ENCODE data around the gene CRIP1.
A peak's percentile ranks its signal among the peaks of the same experiment; 100 is the strongest.

CRIP1 gene

DNA sequence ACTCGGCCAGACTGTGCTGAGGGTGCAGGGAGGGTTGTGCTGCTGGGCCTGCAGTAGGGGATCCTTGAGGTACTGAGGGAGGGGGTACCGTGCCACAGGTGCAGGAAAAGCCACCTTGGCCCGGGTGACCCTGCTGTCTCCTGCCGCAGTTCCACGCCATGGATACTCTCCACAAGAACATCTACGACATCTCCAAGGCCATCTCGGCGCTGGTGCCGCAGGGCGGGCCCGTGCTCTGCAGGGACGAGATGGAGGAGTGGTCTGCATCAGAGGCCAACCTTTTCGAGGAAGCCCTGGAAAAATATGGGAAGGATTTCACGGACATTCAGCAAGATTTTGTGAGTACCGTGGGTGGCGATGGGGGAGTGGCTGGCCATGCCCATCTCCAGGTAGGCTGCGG, 26.1 kb upstream of the CRIP1 start:
- no peak for DNase-seq
- Histone ChIP-seq H2BK120ac (ENCODE audit: low read depth, low read length) (no peak overlapping the region), H3K4me3 (ENCODE audit: low read length) (no peak overlapping the region), H3K79me1 (ENCODE audit: low read length) (no peaks in the 10 kb centered on the region), H3K4me1 (ENCODE audit: control insufficient read depth, low read depth, low read length) (no peaks in the 10 kb centered on the region), H3K27ac (ENCODE audit: low read depth, low read length) (no peak overlapping the region), H3K4ac (ENCODE audit: low read depth, low read length) (no peak overlapping the region), H3K23ac (ENCODE audit: low read length) (no peak overlapping the region), H3K27me3 (ENCODE audit: insufficient read depth, low read length, poor library complexity) (no peaks in the 10 kb centered on the region), H4K5ac (ENCODE audit: low read length) (no peak overlapping the region), H3K79me2 (ENCODE audit: control insufficient read depth, insufficient read depth, low read length) (no peaks in the 10 kb centered on the region), H3K4me2 (ENCODE audit: low read length) (no peak overlapping the region), H3K56ac (ENCODE audit: low read length) (no peak overlapping the region), H2BK15ac (replicated peaks; ENCODE audit: low read depth) (no peak overlapping the region), H3K9ac (ENCODE audit: low read length) (no peak overlapping the region), H4K8ac (ENCODE audit: low read depth, low read length) (no peak overlapping the region), H2AK5ac (ENCODE audit: low read length) (no peak overlapping the region), H3K18ac (ENCODE audit: low read length) (no peak overlapping the region), H3K36me3 (ENCODE audit: control insufficient read depth, insufficient read depth, low read length) (peaks cover 16% of the 10 kb centered on the region), H2BK5ac (ENCODE audit: low read length) (no peak overlapping the region)
- WGBS (ENCODE audit: extremely low coverage, insufficient coverage, low lambda C conversion rate), result no CpG with 5 or more reads among the region's 17 CpGs

- Histone ChIP-seq H2BK15ac (replicated peaks; ENCODE audit: low read depth) (no peak overlapping the region), H3K27me3 (ENCODE audit: insufficient read depth, low read length, poor library complexity) (no peaks in the 10 kb centered on the region), H4K5ac (ENCODE audit: low read length) (no peak overlapping the region)
Measured at GRCh38 chr14:105461903-105462302, 24.8 kb upstream of the CRIP1 start.

DNA sequence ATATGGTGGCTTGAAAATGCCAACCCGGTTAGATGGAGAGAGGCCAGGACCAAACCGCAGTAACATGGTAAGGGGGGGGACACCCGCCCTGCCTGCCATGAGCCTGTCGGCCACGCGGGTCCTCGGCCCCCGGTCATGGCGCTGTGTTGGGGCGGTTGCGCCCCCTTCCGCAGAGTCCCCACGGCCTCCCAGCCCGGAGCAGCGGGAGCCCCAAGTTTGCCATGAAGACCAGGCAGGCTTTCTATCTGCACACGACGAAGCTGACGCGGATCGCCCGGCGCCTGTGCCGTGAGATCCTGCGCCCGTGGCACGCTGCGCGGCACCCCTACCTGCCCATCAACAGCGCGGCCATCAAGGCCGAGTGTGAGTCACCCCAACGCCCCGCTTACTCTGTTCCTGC, 22.2 kb upstream of the CRIP1 start:
- Histone ChIP-seq H3K9ac (ENCODE audit: low read length) (no peak overlapping the region), H3K18ac (ENCODE audit: low read length) (no peak overlapping the region), H3K36me3 (ENCODE audit: control insufficient read depth, insufficient read depth, low read length) (peaks cover 14% of the 10 kb centered on the region), H3K56ac (ENCODE audit: low read length) (no peak overlapping the region), H3K27ac (ENCODE audit: low read depth, low read length) (no peak overlapping the region), H3K4me3 (ENCODE audit: low read length) (no peak overlapping the region), H3K4ac (ENCODE audit: low read depth, low read length) (no peak overlapping the region), H4K8ac (ENCODE audit: low read depth, low read length) (no peak overlapping the region), H3K4me2 (ENCODE audit: low read length) (no peak overlapping the region), H3K23ac (ENCODE audit: low read length) (no peak overlapping the region), H2AK5ac (ENCODE audit: low read length) (no peak overlapping the region), H3K4me1 (ENCODE audit: control insufficient read depth, low read depth, low read length) (no peaks in the 10 kb centered on the region), H3K79me2 (ENCODE audit: control insufficient read depth, insufficient read depth, low read length) (no peaks in the 10 kb centered on the region), H3K27me3 (ENCODE audit: insufficient read depth, low read length, poor library complexity) (no peaks in the 10 kb centered on the region), H4K5ac (ENCODE audit: low read length) (no peak overlapping the region), H2BK5ac (ENCODE audit: low read length) (no peak overlapping the region), H3K79me1 (ENCODE audit: low read length) (no peaks in the 10 kb centered on the region), H2BK15ac (replicated peaks; ENCODE audit: low read depth) (no peak overlapping the region), H2BK120ac (ENCODE audit: low read depth, low read length) (no peak overlapping the region)
- no CpG with 5 or more reads among the region's 33 CpGs for WGBS (ENCODE audit: extremely low coverage, insufficient coverage, low lambda C conversion rate)
- no peak for DNase-seq

More at GRCh38 chr14:105461903-105462302, 24.8 kb upstream of the CRIP1 start:
- no peaks in the 10 kb centered on the region for H3K79me1 ChIP-seq (ENCODE audit: low read length)
- no peaks in the 10 kb centered on the region for H3K79me2 ChIP-seq (ENCODE audit: control insufficient read depth, insufficient read depth, low read length)
- DNase-seq, result no peak
- H2BK5ac ChIP-seq (ENCODE audit: low read length), result no peak overlapping the region
- no peak overlapping the region for H3K9ac ChIP-seq (ENCODE audit: low read length)
- H3K23ac ChIP-seq (ENCODE audit: low read length), result no peak overlapping the region
- peaks cover 14% of the 10 kb centered on the region for H3K36me3 ChIP-seq (ENCODE audit: control insufficient read depth, insufficient read depth, low read length)
- WGBS (ENCODE audit: extremely low coverage, insufficient coverage, low lambda C conversion rate), result no CpG with 5 or more reads among the region's 18 CpGs
- no peak overlapping the region for H3K4ac ChIP-seq (ENCODE audit: low read depth, low read length)
- no peak overlapping the region for H3K4me3 ChIP-seq (ENCODE audit: low read length)
- H3K4me1 ChIP-seq (ENCODE audit: control insufficient read depth, low read depth, low read length), result no peaks in the 10 kb centered on the region
- no peak overlapping the region for H4K8ac ChIP-seq (ENCODE audit: low read depth, low read length)
- H2AK5ac ChIP-seq (ENCODE audit: low read length), result no peak overlapping the region
- H2BK120ac ChIP-seq (ENCODE audit: low read depth, low read length), result no peak overlapping the region
- H3K4me2 ChIP-seq (ENCODE audit: low read length), result no peak overlapping the region
- H3K18ac ChIP-seq (ENCODE audit: low read length), result no peak overlapping the region
- no peak overlapping the region for H3K27ac ChIP-seq (ENCODE audit: low read depth, low read length)
- H3K56ac ChIP-seq (ENCODE audit: low read length), result no peak overlapping the region

GRCh38 chr14:105465209-105466031, 21.3 kb upstream of the CRIP1 start:
- H2BK120ac ChIP-seq (ENCODE audit: low read depth, low read length), result no peak overlapping the region
- no peak overlapping the region for H2BK15ac ChIP-seq (replicated peaks; ENCODE audit: low read depth)
- H2AK5ac ChIP-seq (ENCODE audit: low read length), result no peak overlapping the region
- H3K4me3 ChIP-seq (ENCODE audit: low read length), result no peak overlapping the region
- H3K23ac ChIP-seq (ENCODE audit: low read length), result no peak overlapping the region
- H3K4ac ChIP-seq (ENCODE audit: low read depth, low read length), result no peak overlapping the region
- H4K8ac ChIP-seq (ENCODE audit: low read depth, low read length), result no peak overlapping the region
- WGBS (ENCODE audit: extremely low coverage, insufficient coverage, low lambda C conversion rate), result no CpG with 5 or more reads among the region's 20 CpGs
- peak overlapping the region; percentile 3 for H3K27ac ChIP-seq (ENCODE audit: low read depth, low read length)
- no peak overlapping the region for H3K9ac ChIP-seq (ENCODE audit: low read length)
- peak; percentile 79 for DNase-seq
- no peak overlapping the region for H4K5ac ChIP-seq (ENCODE audit: low read length)
- no peak overlapping the region for H3K56ac ChIP-seq (ENCODE audit: low read length)
- H3K18ac ChIP-seq (ENCODE audit: low read length), result no peak overlapping the region
- peaks cover 13% of the 10 kb centered on the region for H3K36me3 ChIP-seq (ENCODE audit: control insufficient read depth, insufficient read depth, low read length)
- no peaks in the 10 kb centered on the region for H3K79me2 ChIP-seq (ENCODE audit: control insufficient read depth, insufficient read depth, low read length)
- no peaks in the 10 kb centered on the region for H3K27me3 ChIP-seq (ENCODE audit: insufficient read depth, low read length, poor library complexity)
- H2BK5ac ChIP-seq (ENCODE audit: low read length), result no peak overlapping the region
- no peaks in the 10 kb centered on the region for H3K79me1 ChIP-seq (ENCODE audit: low read length)
- H3K4me2 ChIP-seq (ENCODE audit: low read length), result no peak overlapping the region
- H3K4me1 ChIP-seq (ENCODE audit: control insufficient read depth, low read depth, low read length), result no peaks in the 10 kb centered on the region

DNA sequence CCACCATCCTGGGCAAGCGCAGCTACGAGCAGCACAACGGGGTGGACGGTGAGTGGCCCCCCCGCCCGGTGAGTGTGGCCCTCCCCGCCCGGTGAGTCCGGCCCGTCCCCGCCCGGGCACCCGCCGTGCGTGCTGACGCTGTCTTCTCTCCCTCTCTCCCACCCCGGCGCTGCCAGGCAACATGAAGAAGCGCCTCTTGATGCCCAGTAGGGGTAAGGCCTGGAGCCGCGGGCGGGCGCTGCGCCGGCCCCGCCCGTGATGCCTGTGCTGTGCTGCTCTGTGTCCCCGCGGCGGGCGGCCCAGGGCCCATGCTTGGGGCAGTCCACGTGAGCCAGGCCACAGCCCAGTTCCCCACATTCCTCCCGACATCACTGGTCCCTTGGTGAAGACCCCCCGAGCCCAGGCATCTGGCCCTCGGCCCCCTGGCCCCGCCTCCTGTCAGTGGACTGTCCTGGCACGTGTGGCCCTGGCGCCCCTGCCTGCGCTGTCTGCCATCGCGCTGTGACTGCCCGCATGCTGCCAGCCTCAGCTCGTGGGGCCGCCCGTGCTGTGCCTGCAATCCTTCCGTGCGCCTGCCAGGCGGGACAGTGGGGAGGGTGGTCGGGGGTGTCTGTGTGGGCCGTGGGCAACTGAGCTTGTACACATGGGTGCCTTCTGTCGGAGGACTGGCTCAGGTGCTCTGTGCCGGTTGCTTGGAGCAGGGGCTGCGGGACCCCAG, 20.0 kb upstream of the CRIP1 start:
- Histone ChIP-seq H3K4ac (ENCODE audit: low read depth, low read length) (no peak overlapping the region), H2BK120ac (ENCODE audit: low read depth, low read length) (no peak overlapping the region), H3K36me3 (ENCODE audit: control insufficient read depth, insufficient read depth, low read length) (peaks cover 6% of the 10 kb centered on the region), H2AK5ac (ENCODE audit: low read length) (no peak overlapping the region), H3K4me2 (ENCODE audit: low read length) (no peak overlapping the region), H3K9ac (ENCODE audit: low read length) (no peak overlapping the region), H3K27me3 (ENCODE audit: insufficient read depth, low read length, poor library complexity) (no peaks in the 10 kb centered on the region), H2BK5ac (ENCODE audit: low read length) (no peak overlapping the region), H4K5ac (ENCODE audit: low read length) (no peak overlapping the region), H3K23ac (ENCODE audit: low read length) (no peak overlapping the region), H2BK15ac (replicated peaks; ENCODE audit: low read depth) (no peak overlapping the region), H3K4me1 (ENCODE audit: control insufficient read depth, low read depth, low read length) (no peaks in the 10 kb centered on the region), H3K79me1 (ENCODE audit: low read length) (no peaks in the 10 kb centered on the region), H3K4me3 (ENCODE audit: low read length) (no peak overlapping the region), H3K79me2 (ENCODE audit: control insufficient read depth, insufficient read depth, low read length) (no peaks in the 10 kb centered on the region), H3K18ac (ENCODE audit: low read length) (no peak overlapping the region), H4K8ac (ENCODE audit: low read depth, low read length) (no peak overlapping the region), H3K27ac (ENCODE audit: low read depth, low read length) (no peak overlapping the region), H3K56ac (ENCODE audit: low read length) (no peak overlapping the region)
- no CpG with 5 or more reads among the region's 53 CpGs for WGBS (ENCODE audit: extremely low coverage, insufficient coverage, low lambda C conversion rate)
- no peak for DNase-seq
